Measurements from ENCODE around the gene CCL27. TPM values are rescaled to one million over a fixed set of nuclear protein-coding genes. Genes with fewer than 3 reads are reported as not detected.

The CCL27 gene
- total RNA-seq, result 7.6 TPM

GRCh38 chr9:34662526-34663302 is at the start of gene CCL27:
Gene CCL27, minus strand, starts transcription at chr9:34662657. Its CDS starts 24 bp downstream, at chr9:34662633.
- DNase-seq, result no peak

GRCh38 chr9:34712140-34712539 is 49.7 kb upstream of the CCL27 start:
- DNase-seq, result no peak

- no peak for DNase-seq
Observed at GRCh38 chr9:34710023-34710422, 47.6 kb upstream of the CCL27 start, which contains the start of gene CCL21. Gene CCL21, minus strand, starts transcription at chr9:34710136. Its CDS starts 70 bp downstream, at chr9:34710066.

GRCh38 chr9:34709196-34709978 is 46.9 kb upstream of the CCL27 start:
- no peak for DNase-seq

GRCh38 chr9:34707130-34707529 is 44.7 kb upstream of the CCL27 start:
- no peak for DNase-seq

- DNase-seq, result peak; percentile 90
Observed at GRCh38 chr9:34701769-34702736, 39.6 kb upstream of the CCL27 start.

- DNase-seq, result peak; percentile 9
Observed at GRCh38 chr9:34701023-34701768, 38.7 kb upstream of the CCL27 start.

- no peak for DNase-seq
Observed at GRCh38 chr9:34694811-34695210, 32.4 kb upstream of the CCL27 start.

GRCh38 chr9:34693560-34693959 is 31.1 kb upstream of the CCL27 start:
- no peak for DNase-seq

GRCh38 chr9:34691936-34692315 is 29.5 kb upstream of the CCL27 start:
- no peak for DNase-seq

GRCh38 chr9:34690983-34691935 is 28.8 kb upstream of the CCL27 start, which contains the start of gene CCL19:
Gene CCL19, minus strand, starts transcription at chr9:34691276. Its CDS starts 137 bp downstream, at chr9:34691139.
- DNase-seq, result no peak

GRCh38 chr9:34689512-34689911 is 27.1 kb upstream of the CCL27 start:
- DNase-seq, result no peak

GRCh38 chr9:34689116-34689470 is 26.6 kb upstream of the CCL27 start:
- DNase-seq, result no peak

- DNase-seq, result no peak
Observed at GRCh38 chr9:34688329-34689115, 26.1 kb upstream of the CCL27 start.

- no peak for DNase-seq
Observed at GRCh38 chr9:34687276-34688030, 25.0 kb upstream of the CCL27 start.

- DNase-seq, result no peak
Observed at GRCh38 chr9:34686732-34687131, 24.3 kb upstream of the CCL27 start.

GRCh38 chr9:34686231-34686630 is 23.8 kb upstream of the CCL27 start:
- peak; percentile 42 for DNase-seq

GRCh38 chr9:34685591-34685990 is 23.1 kb upstream of the CCL27 start:
- no peak for DNase-seq

GRCh38 chr9:34684816-34685215 is 22.4 kb upstream of the CCL27 start:
- no peak for DNase-seq
